HCT116 (cell line): ENCODE measurements around the gene LRRN3. TPM values are rescaled to one million over a fixed set of nuclear protein-coding genes. Genes with fewer than 3 reads are reported as not detected.

Source experiments
- ATAC-seq: fragments of 200-7000 bp; cut with Tn5 transposase; 2 replicates; pipeline ENCODE4 v1.9.1; 2020; ENCODE audit warnings: mild to moderate bottlenecking, moderate library complexity
- BruUV-seq: library from RNA; stranded (reverse); fragments of 400-500 nt; replicated peaks from 2 replicates; lab custom pipeline; 2021; lab: Mats Ljungman, UMichigan
- CTCF ChIA-PET: fragments of 300-600 bp; sonication (Branson Sonifier 250); formaldehyde crosslinking; loops from one replicate; lab custom pipeline; 2021; ENCODE audit warnings: antibody characterized with exemption; lab: Charles Lee
- POLR2A ChIA-PET: fragments of 300-600, 350-600 bp; sonication (Branson Sonifier 250); formaldehyde crosslinking; loops from one replicate; lab custom pipeline; 2021; ENCODE audit warnings: antibody characterized with exemption; lab: Charles Lee
- RAD21 ChIA-PET, 2 experiments: fragments of 300-600 bp; sonication (Branson Sonifier 250); formaldehyde crosslinking; loops; one replicate each; lab custom pipeline; 2023; ENCODE audit warnings: low total read pairs in 2 of 2; ENCODE audit not compliant: uncharacterized antibody in 2 of 2, unreplicated experiment in 2 of 2, low non-redundant PET in 1 of 2; lab: Charles Lee
- DNase-seq: peaks from one replicate; pipeline ENCODE4 v3.0.0-alpha.2; 2010; ENCODE audit warnings: low read depth, low spot score
- H2AFZ ChIP-seq: fragments of 200-600 bp; shearing (Covaris generic), sonication (generic); 2 replicates; pipeline ENCODE4 v1.6.1; 2017; ENCODE audit warnings: low read depth, mixed run types, mixed read lengths, antibody characterized with exemption, low read length; ENCODE audit not compliant: poor library complexity, severe bottlenecking
- H3K27ac ChIP-seq: 2 replicates; pipeline ENCODE4 v1.5.1; 2012; ENCODE audit warnings: low read depth, low read length
- H3K27me3 ChIP-seq: fragments of 200-600 bp; sonication (generic); 2 replicates; pipeline ENCODE4 v1.6.1; 2016; ENCODE audit warnings: mixed run types, low read length, mixed read lengths; ENCODE audit not compliant: insufficient read depth
- H3K36me3 ChIP-seq, 2 experiments: fragments of 200-500 bp in 1 of 2; fragments of 200-600 bp in 1 of 2; sonication (Bioruptor generic) in 1 of 2; sonication (generic) in 1 of 2; 2 replicates each; pipeline versions ENCODE4 v1.5.1 to v1.6.1; 2014 to 2016; ENCODE audit warnings: low read length in 2 of 2, inconsistent platforms in 1 of 2, mixed read lengths in 1 of 2, mixed run types in 1 of 2; ENCODE audit not compliant: insufficient read depth in 2 of 2, control insufficient read depth in 1 of 2
- H3K4me1 ChIP-seq, 2 experiments: fragments of 200-600 bp in 1 of 2; sonication (generic) in 1 of 2; 2 replicates each; pipeline versions ENCODE4 v1.5.1 to v1.6.1; 2012 to 2017; ENCODE audit warnings: low read length in 2 of 2, inconsistent platforms in 1 of 2, mild to moderate bottlenecking in 1 of 2, mixed read lengths in 1 of 2, mixed run types in 1 of 2, moderate library complexity in 1 of 2; ENCODE audit not compliant: insufficient read depth in 2 of 2, control insufficient read depth in 1 of 2
- H3K4me2 ChIP-seq: fragments of 200-600 bp; sonication (generic); 2 replicates; pipeline ENCODE4 v1.6.1; 2017; ENCODE audit warnings: mixed run types, low read length, mixed read lengths
- H3K4me3 ChIP-seq, 2 experiments: fragments of 200-600 bp in 1 of 2; sonication (generic) in 1 of 2; replicated peaks in 1 of 2; 2 replicates each; pipeline ENCODE4 v1.5.1; 2011 to 2016; ENCODE audit warnings: low read length in 2 of 2, control low read depth in 1 of 2, low read depth in 1 of 2, mild to moderate bottlenecking in 1 of 2, mixed read lengths in 1 of 2, mixed run types in 1 of 2
- H3K79me2 ChIP-seq: fragments of 200-600 bp; sonication (generic); 2 replicates; pipeline ENCODE4 v1.6.1; 2017; ENCODE audit warnings: mild to moderate bottlenecking, mixed run types, low read length, moderate library complexity, mixed read lengths; ENCODE audit not compliant: insufficient read depth
- H3K9ac ChIP-seq: fragments of 200-600 bp; sonication (generic); 2 replicates; pipeline ENCODE4 v1.6.1; 2016; ENCODE audit warnings: low read length, mixed read lengths
- H3K9me2 ChIP-seq: fragments of 200-600 bp; sonication (generic), shearing (Covaris generic); 2 replicates; pipeline ENCODE4 v1.6.1; 2017; ENCODE audit warnings: mixed run types, mild to moderate bottlenecking, moderate library complexity; ENCODE audit not compliant: insufficient read depth
- H3K9me3 ChIP-seq, 2 experiments: fragments of 200-500 bp in 1 of 2; fragments of 200-600 bp in 1 of 2; sonication (Bioruptor generic) in 1 of 2; sonication (generic) in 1 of 2; 2 replicates each; pipeline ENCODE4 v1.6.1; 2014 to 2017; ENCODE audit warnings: low read length in 2 of 2, mixed read lengths in 2 of 2, inconsistent platforms in 1 of 2, low read depth in 1 of 2, mild to moderate bottlenecking in 1 of 2, mixed run types in 1 of 2, moderate library complexity in 1 of 2; ENCODE audit not compliant: control insufficient read depth in 1 of 2, insufficient read depth in 1 of 2
- H4K20me1 ChIP-seq: fragments of 200-600 bp; sonication (generic), shearing (Covaris generic); 2 replicates; pipeline ENCODE4 v1.6.1; 2017; ENCODE audit warnings: mixed run types, mild to moderate bottlenecking, moderate library complexity; ENCODE audit not compliant: insufficient read depth
- JUND ChIP-seq: IDR thresholded peaks from 2 replicates; pipeline ENCODE4 v1.6.1; 2012
- POLR2AphosphoS5 ChIP-seq: IDR thresholded peaks from 2 replicates; pipeline ENCODE4 v1.6.1; 2011; ENCODE audit warnings: mild to moderate bottlenecking, low read depth, low read length, moderate library complexity
- RAD21 ChIP-seq: IDR thresholded peaks from 2 replicates; pipeline ENCODE4 v1.6.1; 2012; ENCODE audit warnings: low read depth, mild to moderate bottlenecking
- SIN3A ChIP-seq: IDR thresholded peaks from 2 replicates; pipeline ENCODE4 v1.6.1; 2012; ENCODE audit warnings: low read depth
- SP1 ChIP-seq: IDR thresholded peaks from 2 replicates; pipeline ENCODE4 v1.6.1; 2012; ENCODE audit warnings: low read depth
- SRF ChIP-seq: IDR thresholded peaks from 2 replicates; pipeline ENCODE4 v1.6.1; 2012; ENCODE audit warnings: low read depth
- intact Hi-C: fragments of 100-400 bp; cut with micrococcal nuclease; formaldehyde crosslinking; loops from 2 replicates; pipeline ENCODE4 v1.10.0; 2022
- total RNA-seq: library from RNA; stranded (reverse); gene quantifications from one replicate; pipeline ENCODE4 v1.2.1, GENCODE V29; 2021; ENCODE audit not compliant: unreplicated experiment
- TF ChIP-seq, protein P1 (sequence below), 3 experiments: fragments of 200-600 bp in 1 of 3; sonication (generic) in 1 of 3; IDR thresholded peaks in 2 of 3; conservative IDR thresholded peaks in 1 of 3; 2 replicates each; pipeline ENCODE4 v1.5.1; 2012 to 2017; ENCODE audit warnings: low read depth in 2 of 3, low read length in 2 of 3, antibody characterized with exemption in 1 of 3, borderline replicate concordance in 1 of 3, control low read depth in 1 of 3, mild to moderate bottlenecking in 1 of 3, mixed read lengths in 1 of 3, mixed run types in 1 of 3, moderate library complexity in 1 of 3; ENCODE audit not compliant: insufficient read depth in 1 of 3

LRRN3 gene
- total RNA-seq, 1 experiment from 2014 or later = 0.07 TPM

DNA sequence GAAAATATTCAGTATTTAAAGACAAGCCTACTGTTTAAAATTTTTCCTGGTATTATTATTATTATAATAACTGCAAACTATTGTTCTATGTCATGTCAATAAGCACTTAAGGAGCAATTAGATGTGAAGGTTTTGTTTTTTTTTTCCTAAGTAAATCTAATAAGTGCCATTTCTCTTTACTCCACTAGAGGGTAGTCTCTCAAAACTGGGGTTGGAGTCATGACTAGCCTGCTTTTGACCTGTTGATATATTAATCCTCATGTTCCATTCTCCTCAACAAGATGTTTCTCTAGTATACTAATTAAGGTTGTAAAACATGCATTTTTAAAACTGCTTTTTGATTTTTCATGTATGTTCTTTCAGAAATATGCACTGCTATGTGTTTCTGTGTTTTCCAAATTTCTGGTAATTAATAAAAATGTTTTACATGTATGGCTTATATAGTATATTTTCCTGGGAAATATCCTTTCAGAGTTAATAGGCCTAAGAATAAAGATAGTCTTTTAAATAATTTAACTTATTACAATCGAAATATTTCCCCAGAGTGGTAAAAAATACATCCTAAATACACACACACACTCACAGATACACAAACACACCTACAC, 1.0 kb upstream of the LRRN3 start:
- Histone ChIP-seq H3K36me3 (no peaks in the 10 kb centered on the region), H3K27me3 (no peaks in the 10 kb centered on the region), H2AFZ (no peak overlapping the region), H4K20me1 (no peaks in the 10 kb centered on the region), H3K4me2 (no peak overlapping the region), H3K27ac (no peak overlapping the region), H3K9me2 (no peaks in the 10 kb centered on the region), H3K79me2 (no peaks in the 10 kb centered on the region), H3K9me3 (no peaks in the 10 kb centered on the region), H3K4me3 (no peak overlapping the region), H3K4me1 (no peaks in the 10 kb centered on the region), H3K9ac (no peak overlapping the region)
- ATAC-seq (peak; percentile 52), DNase-seq (peak; percentile 34)
- intact Hi-C loops = loop anchor here (2.0 to 10.0 kb wide), 3 partner anchors 397 to 1245 kb away; no protein-coding TSS in a partner anchor
- POLR2A ChIA-PET = no interaction called here
- CTCF ChIA-PET = no interaction called here
- RAD21 ChIA-PET = no interaction called here
- BruUV-seq = no TSS peak
- TF ChIP-seq, protein P1, sequence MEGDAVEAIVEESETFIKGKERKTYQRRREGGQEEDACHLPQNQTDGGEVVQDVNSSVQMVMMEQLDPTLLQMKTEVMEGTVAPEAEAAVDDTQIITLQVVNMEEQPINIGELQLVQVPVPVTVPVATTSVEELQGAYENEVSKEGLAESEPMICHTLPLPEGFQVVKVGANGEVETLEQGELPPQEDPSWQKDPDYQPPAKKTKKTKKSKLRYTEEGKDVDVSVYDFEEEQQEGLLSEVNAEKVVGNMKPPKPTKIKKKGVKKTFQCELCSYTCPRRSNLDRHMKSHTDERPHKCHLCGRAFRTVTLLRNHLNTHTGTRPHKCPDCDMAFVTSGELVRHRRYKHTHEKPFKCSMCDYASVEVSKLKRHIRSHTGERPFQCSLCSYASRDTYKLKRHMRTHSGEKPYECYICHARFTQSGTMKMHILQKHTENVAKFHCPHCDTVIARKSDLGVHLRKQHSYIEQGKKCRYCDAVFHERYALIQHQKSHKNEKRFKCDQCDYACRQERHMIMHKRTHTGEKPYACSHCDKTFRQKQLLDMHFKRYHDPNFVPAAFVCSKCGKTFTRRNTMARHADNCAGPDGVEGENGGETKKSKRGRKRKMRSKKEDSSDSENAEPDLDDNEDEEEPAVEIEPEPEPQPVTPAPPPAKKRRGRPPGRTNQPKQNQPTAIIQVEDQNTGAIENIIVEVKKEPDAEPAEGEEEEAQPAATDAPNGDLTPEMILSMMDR (IDR thresholded peaks at IDR 0.05 in 2 of 3, conservative IDR thresholded peaks at IDR 0.05 in 1 of 3; ENCODE audit: borderline replicate concordance in 1 of 3, insufficient read depth in 1 of 3, low read depth in 2 of 3, low read length in 2 of 3) = peak; percentile 30 to 79 (median 67); a peak in 5 of 6 replicates
- TF ChIP-seq JUND (no peak), RAD21 (peak; percentile 66)

DNA sequence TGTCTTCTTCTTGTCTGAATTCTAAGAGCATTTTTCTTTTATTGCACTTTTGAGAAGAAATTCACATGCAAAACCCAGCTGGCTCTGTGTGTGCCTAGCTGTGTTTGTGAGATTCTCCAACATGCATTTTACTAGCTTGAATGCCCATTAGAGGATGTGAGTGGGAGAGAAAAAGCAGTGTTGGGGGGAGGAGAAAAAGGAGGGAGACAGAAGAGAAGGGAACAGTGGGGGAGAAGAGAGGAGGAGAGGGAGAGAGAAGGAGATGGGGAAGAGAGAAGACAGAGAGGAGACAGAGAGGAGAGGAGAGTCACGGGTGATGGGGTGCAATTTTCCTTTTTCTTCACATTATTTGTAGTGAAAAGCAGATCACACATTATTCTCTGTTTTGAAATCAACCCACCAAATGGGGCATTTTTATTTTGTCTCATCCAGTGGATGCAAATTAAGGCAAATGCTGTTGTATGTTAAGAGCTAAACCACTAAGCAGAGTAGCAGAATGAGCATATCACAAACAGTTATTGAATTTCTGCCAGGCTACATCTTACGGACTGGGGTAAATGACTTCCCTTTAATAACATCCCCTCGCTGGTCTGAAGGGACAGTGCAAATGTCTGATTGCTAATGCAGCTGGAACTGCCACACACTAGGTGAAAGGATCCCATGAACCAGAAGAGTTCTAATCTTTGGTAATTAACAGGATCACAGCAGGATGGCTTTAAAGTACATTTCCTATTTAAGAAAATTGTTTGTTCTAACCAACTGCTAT, 849 bp downstream of the LRRN3 start:
- ATAC-seq (no peak), DNase-seq (no peak)
- Histone ChIP-seq H4K20me1 (no peaks in the 10 kb centered on the region), H3K9me3 (no peaks in the 10 kb centered on the region), H2AFZ (no peak overlapping the region), H3K4me1 (no peaks in the 10 kb centered on the region), H3K27me3 (no peaks in the 10 kb centered on the region), H3K36me3 (no peaks in the 10 kb centered on the region), H3K4me2 (no peak overlapping the region), H3K9me2 (no peaks in the 10 kb centered on the region), H3K9ac (no peak overlapping the region), H3K27ac (no peak overlapping the region), H3K79me2 (no peaks in the 10 kb centered on the region), H3K4me3 (no peak overlapping the region)
- ChIA-PET CTCF (no interaction called here), POLR2A (no interaction called here), RAD21 (no interaction called here)
- TF ChIP-seq SRF (no peak), POLR2AphosphoS5 (no peak), RAD21 (no peak), SP1 (no peak), SIN3A (no peak)
- intact Hi-C loops = loop anchor here (5.0 to 10.0 kb wide), 2 partner anchors 646 to 1247 kb away; no protein-coding TSS in a partner anchor
- BruUV-seq = no TSS peak
